ENCODE results near the gene SYCP2. TPM values are rescaled to one million over a fixed set of nuclear protein-coding genes. Genes with fewer than 3 reads are reported as not detected.
"Not testable (repeated sequence)": the region's sequence is repeated elsewhere in the genome, so short reads cannot be mapped to it uniquely, and the experiment has no call there.

SYCP2 gene
- total RNA-seq, 1 donor from 2014 or later = 2.5 TPM

GRCh38 chr20:59858425-59858824 lies 75.0 kb downstream of the SYCP2 start:
- no peaks in the 10 kb centered on the region for H3K27me3 Mint-ChIP-seq (ENCODE audit: low read depth)
- H3K36me3 Mint-ChIP-seq (ENCODE audit: low read depth) = peaks cover 2% of the 10 kb centered on the region
- no peak overlapping the region for H3K4me3 Mint-ChIP-seq (ENCODE audit: unreplicated experiment)
- H3K27ac Mint-ChIP-seq (ENCODE audit: unreplicated experiment) = no peak overlapping the region
- DNase-seq (ENCODE audit: low spot score) = no peak
- peaks cover 7% of the 10 kb centered on the region for H3K9me3 Mint-ChIP-seq (ENCODE audit: low read depth)
- TF ChIP-seq CTCF (IDR thresholded peaks at IDR 0.05) = no peak
- no peaks in the 10 kb centered on the region for H3K4me1 Mint-ChIP-seq (ENCODE audit: low read depth)

GRCh38 chr20:59857966-59858365 lies 75.5 kb downstream of the SYCP2 start:
- Mint-ChIP-seq H3K27me3 (ENCODE audit: low read depth) (no peaks in the 10 kb centered on the region), H3K4me1 (ENCODE audit: low read depth) (no peaks in the 10 kb centered on the region), H3K4me3 (ENCODE audit: unreplicated experiment) (no peak overlapping the region), H3K9me3 (ENCODE audit: low read depth) (peaks cover 7% of the 10 kb centered on the region), H3K36me3 (ENCODE audit: low read depth) (peaks cover 2% of the 10 kb centered on the region), H3K27ac (ENCODE audit: unreplicated experiment) (no peak overlapping the region)
- DNase-seq (ENCODE audit: low spot score) = no peak
- TF ChIP-seq CTCF (IDR thresholded peaks at IDR 0.05) = no peak

GRCh38 chr20:59856941-59857340 lies 76.5 kb downstream of the SYCP2 start:
- not testable (repeated sequence) for DNase-seq (ENCODE audit: low spot score); H3K9me3 Mint-ChIP-seq (ENCODE audit: low read depth); H3K27me3 Mint-ChIP-seq (ENCODE audit: low read depth); H3K36me3 Mint-ChIP-seq (ENCODE audit: low read depth); H3K4me1 Mint-ChIP-seq (ENCODE audit: low read depth); H3K4me3 Mint-ChIP-seq (ENCODE audit: unreplicated experiment); H3K27ac Mint-ChIP-seq (ENCODE audit: unreplicated experiment)

- H3K36me3 Mint-ChIP-seq (ENCODE audit: low read depth); H3K27me3 Mint-ChIP-seq (ENCODE audit: low read depth); H3K9me3 Mint-ChIP-seq (ENCODE audit: low read depth); H3K4me3 Mint-ChIP-seq (ENCODE audit: unreplicated experiment); DNase-seq (ENCODE audit: low spot score); H3K4me1 Mint-ChIP-seq (ENCODE audit: low read depth); H3K27ac Mint-ChIP-seq (ENCODE audit: unreplicated experiment): not testable (repeated sequence)
Measured at GRCh38 chr20:59856526-59856925, 76.9 kb downstream of the SYCP2 start.

GRCh38 chr20:59850018-59850641 lies 83.3 kb downstream of the SYCP2 start:
- Mint-ChIP-seq H3K27ac (ENCODE audit: unreplicated experiment) (no peak overlapping the region), H3K4me3 (ENCODE audit: unreplicated experiment) (no peak overlapping the region), H3K27me3 (ENCODE audit: low read depth) (no peaks in the 10 kb centered on the region), H3K36me3 (ENCODE audit: low read depth) (no peaks in the 10 kb centered on the region), H3K9me3 (ENCODE audit: low read depth) (no peaks in the 10 kb centered on the region), H3K4me1 (ENCODE audit: low read depth) (no peaks in the 10 kb centered on the region)
- TF ChIP-seq CTCF (IDR thresholded peaks at IDR 0.05) = peak; percentile 88
- DNase-seq (ENCODE audit: low spot score) = no peak

- no peak for TF ChIP-seq CTCF (IDR thresholded peaks at IDR 0.05)
- Mint-ChIP-seq H3K9me3 (ENCODE audit: low read depth) (no peaks in the 10 kb centered on the region), H3K36me3 (ENCODE audit: low read depth) (no peaks in the 10 kb centered on the region), H3K4me3 (ENCODE audit: unreplicated experiment) (no peak overlapping the region), H3K27me3 (ENCODE audit: low read depth) (no peaks in the 10 kb centered on the region), H3K4me1 (ENCODE audit: low read depth) (no peaks in the 10 kb centered on the region), H3K27ac (ENCODE audit: unreplicated experiment) (no peak overlapping the region)
- no peak for DNase-seq (ENCODE audit: low spot score)
Measured at GRCh38 chr20:59848182-59848581, 85.3 kb downstream of the SYCP2 start.

Measured in chondrocyte (in vitro differentiated cells).